HEK293T (cell line): ENCODE data around the gene CELF5.
"Not testable (repeated sequence)": the region's sequence is repeated elsewhere in the genome, so short reads cannot be mapped to it uniquely, and the experiment has no call there.

Experiments
- CTCF ChIA-PET: fragments of 350-600 bp; formaldehyde crosslinking; extraction: SDS; loops from one replicate; lab custom pipeline; 2021; ENCODE audit warnings: antibody characterized with exemption, inconsistent platforms; lab: Yijun Ruan, JAX
- POLR2A ChIA-PET: fragments of 350-600 bp; formaldehyde crosslinking; extraction: SDS; loops from one replicate; lab custom pipeline; 2020; ENCODE audit warnings: antibody characterized with exemption, inconsistent platforms; lab: Yijun Ruan, JAX
- DNase-seq: peaks from one replicate; pipeline ENCODE4 v3.0.0; 2012; ENCODE audit warnings: mixed read lengths; ENCODE audit errors: extremely low spot score
- ARNT ChIP-seq: fragments of 450-650 bp; IDR thresholded peaks from 2 replicates; pipeline ENCODE4 v1.6.1; 2017; ENCODE audit warnings: mild to moderate bottlenecking
- BHLHE40 ChIP-seq: fragments of 450-650 bp; IDR thresholded peaks from 2 replicates; pipeline ENCODE4 v1.6.1; 2016; ENCODE audit warnings: mild to moderate bottlenecking, moderate library complexity, borderline replicate concordance
- CTBP1 ChIP-seq: fragments of 450-650 bp; IDR thresholded peaks from 2 replicates; pipeline ENCODE4 v1.6.1; 2016; ENCODE audit warnings: borderline replicate concordance
- ELF4 ChIP-seq: fragments of 450-650 bp; IDR thresholded peaks from 2 replicates; pipeline ENCODE4 v1.6.1; 2017; ENCODE audit warnings: antibody characterized with exemption
- FOXA1 ChIP-seq: fragments of 450-650 bp; IDR thresholded peaks from 2 replicates; pipeline ENCODE4 v1.6.1; 2016; ENCODE audit warnings: mild to moderate bottlenecking
- FOXK2 ChIP-seq: fragments of 450-650 bp; IDR thresholded peaks from 2 replicates; pipeline ENCODE4 v1.6.1; 2016; ENCODE audit warnings: mild to moderate bottlenecking
- FOXM1 ChIP-seq: fragments of 450-650 bp; IDR thresholded peaks from 2 replicates; pipeline ENCODE4 v1.6.1; 2017; ENCODE audit warnings: mild to moderate bottlenecking, borderline replicate concordance
- HDGF ChIP-seq: fragments of 450-650 bp; IDR thresholded peaks from 2 replicates; pipeline ENCODE4 v1.6.1; 2017; ENCODE audit warnings: antibody characterized with exemption, borderline replicate concordance
- L3MBTL2 ChIP-seq: fragments of 450-650 bp; conservative IDR thresholded peaks from 2 replicates; pipeline ENCODE4 v1.6.1; 2016; ENCODE audit warnings: mild to moderate bottlenecking
- LEF1 ChIP-seq: fragments of 450-650 bp; IDR thresholded peaks from 2 replicates; pipeline ENCODE4 v1.6.1; 2017; ENCODE audit warnings: mild to moderate bottlenecking, borderline replicate concordance
- NFRKB ChIP-seq: fragments of 450-650 bp; IDR thresholded peaks from 2 replicates; pipeline ENCODE4 v1.6.1; 2016; ENCODE audit warnings: mild to moderate bottlenecking, moderate library complexity
- PKNOX1 ChIP-seq: fragments of 450-650 bp; IDR thresholded peaks from 2 replicates; pipeline ENCODE4 v1.6.1; 2016
- SP1 ChIP-seq: fragments of 450-650 bp; IDR thresholded peaks from 2 replicates; pipeline ENCODE4 v1.6.1; 2017
- SUZ12 ChIP-seq: fragments of 450-650 bp; IDR thresholded peaks from 2 replicates; pipeline ENCODE4 v1.6.1; 2016; ENCODE audit warnings: mild to moderate bottlenecking
- TARDBP ChIP-seq: fragments of 450-650 bp; IDR thresholded peaks from 2 replicates; pipeline ENCODE4 v1.6.1; 2016
- ZNF384 ChIP-seq: fragments of 450-650 bp; IDR thresholded peaks from 2 replicates; pipeline ENCODE4 v1.6.1; 2016

Gene CELF5

DNA sequence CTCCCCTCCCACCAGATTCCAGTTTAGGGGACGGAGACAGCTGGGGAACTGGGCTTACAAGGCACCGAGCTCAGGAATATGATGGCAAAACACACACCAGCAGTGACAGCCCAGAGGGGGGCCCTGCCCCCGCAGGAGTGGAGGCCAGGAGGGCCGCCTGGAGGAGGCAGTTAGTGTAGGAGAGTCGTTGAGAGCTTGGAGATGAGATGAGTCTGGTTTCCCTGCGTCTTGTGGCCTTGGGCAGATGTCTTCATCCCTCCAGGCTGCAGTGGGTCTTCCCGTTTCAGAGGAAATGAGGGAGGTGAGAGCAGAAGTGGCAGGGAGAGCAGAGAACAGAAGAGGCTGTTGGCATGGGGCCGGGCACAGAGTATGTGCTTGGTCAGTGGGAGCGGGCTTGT lies 4.9 kb downstream of the CELF5 start:
- TF ChIP-seq ARNT (no peak), FOXA1 (no peak), FOXK2 (no peak), SUZ12 (no peak), FOXM1 (no peak), ZNF384 (no peak), NFRKB (no peak), L3MBTL2 (no peak), CTBP1 (no peak), SP1 (no peak), LEF1 (no peak), BHLHE40 (no peak), PKNOX1 (no peak), HDGF (no peak)
- no peak for DNase-seq
- CTCF ChIA-PET, result interaction anchor here (0.6 to 1.2 kb wide), 4 partner anchors 15 to 76 kb away, joined by 3 read pairs; no protein-coding TSS in a partner anchor
- POLR2A ChIA-PET, result no interaction called here

DNA sequence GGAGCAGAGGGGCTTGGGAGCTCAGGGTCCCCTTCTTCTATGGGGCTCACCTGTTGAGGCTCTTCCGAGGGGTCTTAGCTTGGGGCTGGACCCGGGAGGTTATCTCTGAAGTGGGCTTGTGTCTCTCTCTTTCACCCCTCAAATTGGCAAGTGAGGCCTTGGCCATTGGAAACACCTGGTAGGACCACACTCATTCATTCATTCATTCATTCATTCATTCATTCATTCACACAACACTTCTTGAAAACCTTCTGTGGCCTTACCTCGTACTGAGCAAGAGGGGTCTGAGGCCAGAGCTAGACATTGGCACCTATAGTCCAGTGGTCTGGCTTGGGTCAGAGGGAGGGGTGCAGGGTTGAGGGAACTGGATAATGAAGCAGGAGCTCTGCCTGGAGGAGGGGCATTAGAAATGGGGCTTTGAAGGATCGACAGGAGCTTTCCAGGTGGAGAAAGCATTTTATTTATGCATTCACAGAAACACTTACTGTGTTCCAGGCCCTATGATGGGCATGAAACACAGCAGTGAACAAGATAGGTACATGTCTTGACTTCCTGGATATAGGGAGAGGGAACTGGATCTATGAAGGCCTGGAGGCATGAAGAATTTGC lies 5.5 kb downstream of the CELF5 start:
- TF ChIP-seq ARNT (no peak), ZNF384 (no peak), FOXK2 (no peak), SP1 (no peak), PKNOX1 (no peak), FOXM1 (no peak)
- no peak for DNase-seq
- ChIA-PET CTCF (interaction anchor here (0.8 to 0.9 kb wide), 2 partner anchors 21 to 75 kb away, joined by 3 read pairs; no protein-coding TSS in a partner anchor), POLR2A (no interaction called here)

- TF ChIP-seq FOXM1, result no peak
- no peak for TF ChIP-seq FOXK2
- CTCF ChIA-PET, result no interaction called here
- DNase-seq, result no peak
- POLR2A ChIA-PET, result no interaction called here
These were observed 6.8 kb downstream of the CELF5 start for GRCh38 chr19:3231288-3231687.

DNA sequence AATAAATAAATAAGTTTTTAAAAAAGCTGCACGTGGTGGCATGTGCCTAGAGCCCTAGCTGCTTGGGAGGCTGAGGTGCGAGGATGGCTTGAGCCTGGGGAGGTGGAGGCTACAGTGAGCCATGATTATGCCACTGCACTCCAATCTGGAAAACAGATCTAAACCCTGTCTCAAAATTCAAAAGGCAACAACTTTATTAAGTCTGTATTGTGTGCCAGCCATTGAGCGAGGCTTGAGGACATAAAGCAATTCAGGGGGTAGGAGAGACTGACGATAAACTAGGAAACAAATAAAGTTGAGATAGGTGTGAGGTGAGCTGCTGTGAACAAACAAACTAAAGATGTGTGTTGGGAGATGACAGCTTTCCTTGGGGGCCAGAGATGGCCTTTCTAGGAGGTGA lies 8.7 kb downstream of the CELF5 start:
- TF ChIP-seq TARDBP (no peak), PKNOX1 (no peak), FOXK2 (no peak), BHLHE40 (no peak), SP1 (no peak), L3MBTL2 (no peak)
- ChIA-PET CTCF (interaction anchor here (0.8 kb wide), 1 partner anchor 9 kb away, joined by 4 read pairs; no protein-coding TSS in a partner anchor), POLR2A (no interaction called here)
- no peak for DNase-seq

GRCh38 chr19:3233831-3234230 lies 9.4 kb downstream of the CELF5 start:
- ChIA-PET POLR2A (no interaction called here), CTCF (no interaction called here)

DNA sequence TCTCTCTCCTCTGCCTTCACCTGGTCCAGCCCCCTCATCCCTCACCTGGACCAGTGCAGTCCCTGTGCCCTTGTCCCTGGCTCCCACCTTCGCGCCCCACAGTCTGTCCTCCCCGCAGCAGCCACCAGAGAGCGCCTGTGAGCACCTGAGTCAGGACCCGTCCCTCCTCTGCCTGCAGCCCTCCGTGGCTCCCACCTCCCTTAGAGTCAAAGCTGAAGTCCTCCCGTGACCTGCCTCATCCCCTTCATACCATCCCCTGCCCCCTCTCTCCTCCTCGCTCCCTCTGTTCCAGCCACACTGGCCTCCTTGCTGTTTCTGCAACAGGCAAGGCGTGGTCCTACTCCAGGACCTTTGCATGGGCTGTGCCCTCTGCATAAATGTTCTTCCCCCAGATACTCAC lies 10.3 kb downstream of the CELF5 start:
- CTCF ChIA-PET, result interaction anchor here (0.9 kb wide), 1 partner anchor 32 kb away, joined by 3 read pairs; no protein-coding TSS in a partner anchor
- DNase-seq, result peak; percentile 60

More at GRCh38 chr19:3233831-3234230, 9.4 kb downstream of the CELF5 start:
- no peak for DNase-seq
- no peak for TF ChIP-seq PKNOX1
- no peak for TF ChIP-seq SUZ12
- no peak for TF ChIP-seq FOXM1
- TF ChIP-seq SP1, result no peak
- no peak for TF ChIP-seq LEF1
- TF ChIP-seq NFRKB, result no peak
- TF ChIP-seq ELF4, result no peak
- TF ChIP-seq L3MBTL2, result no peak
- TF ChIP-seq HDGF, result no peak
- TF ChIP-seq CTBP1, result no peak
- no peak for TF ChIP-seq FOXA1
- no peak for TF ChIP-seq ZNF384
- TF ChIP-seq FOXK2, result no peak
- TF ChIP-seq ARNT, result no peak
- TF ChIP-seq TARDBP, result no peak
- no peak for TF ChIP-seq BHLHE40

DNA sequence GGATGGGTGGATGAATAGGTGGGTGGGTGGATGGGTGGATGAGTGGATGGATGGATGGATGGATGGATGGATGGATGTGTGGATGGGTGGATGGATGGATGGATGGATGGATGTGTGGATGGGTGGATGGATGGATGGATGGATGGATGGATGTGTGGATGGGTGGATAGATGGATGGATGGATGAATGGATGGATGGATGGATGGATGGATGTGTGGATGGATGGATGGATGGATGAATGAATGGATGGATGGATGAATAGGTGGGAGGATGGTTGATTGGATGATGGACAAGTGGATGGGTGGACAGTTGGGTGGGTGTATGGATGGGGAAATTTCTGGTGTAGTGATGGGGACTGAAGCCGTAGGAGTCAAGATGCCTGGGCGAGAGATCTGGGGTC lies 11.1 kb downstream of the CELF5 start:
- POLR2A ChIA-PET, DNase-seq: not testable (repeated sequence)
- CTCF ChIA-PET, result interaction anchor here (0.9 kb wide), 1 partner anchor 31 kb away, joined by 3 read pairs; no protein-coding TSS in a partner anchor

More for the DNA sequence above, 10.3 kb downstream of the CELF5 start:
- TF ChIP-seq FOXA1, result no peak
- TF ChIP-seq PKNOX1, result no peak
- TF ChIP-seq ZNF384, result no peak
- no peak for TF ChIP-seq FOXK2
- TF ChIP-seq BHLHE40, result no peak
- no peak for TF ChIP-seq L3MBTL2
- no peak for TF ChIP-seq ELF4
- no peak for TF ChIP-seq CTBP1
- no peak for TF ChIP-seq SUZ12
- TF ChIP-seq NFRKB, result no peak
- no peak for TF ChIP-seq TARDBP
- no peak for TF ChIP-seq SP1
- no peak for TF ChIP-seq ARNT
- TF ChIP-seq LEF1, result no peak
- no peak for TF ChIP-seq HDGF
- no peak for TF ChIP-seq FOXM1
- POLR2A ChIA-PET, result no interaction called here
